Activated CD8-positive, alpha-beta T cell treated with anti-CD3 and anti-CD28 coated beads, Interleukin-2, amount 10 ng/mL, durations not matched to agents 7 days and 5 days (primary cell): ENCODE measurements around the gene PPCS. TPM values are rescaled to one million over a fixed set of nuclear protein-coding genes. Genes with fewer than 3 reads are reported as not detected.

ENCODE experiments used
- ATAC-seq: fragments of 150-1000 bp; cut with Tn5 transposase; one replicate; pipeline ENCODE4 v1.10.0; 2021; ENCODE audit warnings: moderate library complexity
- CTCF ChIA-PET: fragments of 350-600 bp; sonication (Branson Sonifier 250); formaldehyde crosslinking; loops from one replicate; lab custom pipeline; 2021; ENCODE audit warnings: antibody characterized with exemption; lab: Charles Lee
- POLR2A ChIA-PET: fragments of 350-600 bp; sonication (Branson Sonifier 250); formaldehyde crosslinking; loops from one replicate; lab custom pipeline; 2021; ENCODE audit warnings: antibody characterized with exemption; lab: Charles Lee
- DNase-seq: peaks from one replicate; pipeline ENCODE4 v3.0.0-alpha.2; 2020
- H3K27ac Mint-ChIP-seq: one replicate; pipeline ENCODE4 v1.8.0; 2021; ENCODE audit warnings: mild to moderate bottlenecking, mixed read lengths
- H3K27me3 Mint-ChIP-seq: one replicate; pipeline ENCODE4 v1.8.0; 2021; ENCODE audit warnings: low read depth, mixed read lengths
- H3K36me3 Mint-ChIP-seq: one replicate; pipeline ENCODE4 v1.8.0; 2021; ENCODE audit warnings: low read depth, mixed read lengths
- H3K4me1 Mint-ChIP-seq: one replicate; pipeline ENCODE4 v1.8.0; 2021; ENCODE audit warnings: low read depth, mixed read lengths
- H3K4me3 Mint-ChIP-seq: one replicate; pipeline ENCODE4 v1.8.0; 2021; ENCODE audit warnings: mild to moderate bottlenecking, mixed read lengths
- H3K9me3 Mint-ChIP-seq: one replicate; pipeline ENCODE4 v1.8.0; 2022; ENCODE audit warnings: mixed read lengths; ENCODE audit not compliant: insufficient read depth
- total RNA-seq, 2 experiments: library from RNA; stranded (reverse); gene quantifications; one replicate each; pipeline ENCODE4 v1.2.3, GENCODE V29; 2021

The PPCS gene
- total RNA-seq, 2 experiments from 2014 or later: 34.4 to 36.2 TPM

DNA sequence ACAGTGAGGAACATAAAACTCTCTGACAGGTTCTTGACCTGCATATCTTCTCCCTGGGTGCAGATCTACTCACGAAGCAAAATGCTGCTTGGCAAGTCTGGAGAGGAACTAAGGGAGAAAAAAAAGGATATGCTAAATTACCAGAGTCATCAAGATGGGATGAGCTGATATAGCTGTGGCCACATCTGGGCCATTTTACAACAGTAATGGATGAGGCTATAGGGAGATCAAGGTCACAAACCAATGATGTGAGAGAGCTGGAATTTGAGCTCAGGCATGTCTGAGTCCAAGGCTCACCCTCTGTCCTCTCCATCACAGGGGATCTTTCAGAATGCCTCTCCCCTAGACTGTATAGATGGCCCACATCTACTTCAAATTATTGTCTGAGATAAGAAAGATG is 26.7 kb upstream of the PPCS start:
- H3K27me3 Mint-ChIP-seq: no peaks in the 10 kb centered on the region

DNA sequence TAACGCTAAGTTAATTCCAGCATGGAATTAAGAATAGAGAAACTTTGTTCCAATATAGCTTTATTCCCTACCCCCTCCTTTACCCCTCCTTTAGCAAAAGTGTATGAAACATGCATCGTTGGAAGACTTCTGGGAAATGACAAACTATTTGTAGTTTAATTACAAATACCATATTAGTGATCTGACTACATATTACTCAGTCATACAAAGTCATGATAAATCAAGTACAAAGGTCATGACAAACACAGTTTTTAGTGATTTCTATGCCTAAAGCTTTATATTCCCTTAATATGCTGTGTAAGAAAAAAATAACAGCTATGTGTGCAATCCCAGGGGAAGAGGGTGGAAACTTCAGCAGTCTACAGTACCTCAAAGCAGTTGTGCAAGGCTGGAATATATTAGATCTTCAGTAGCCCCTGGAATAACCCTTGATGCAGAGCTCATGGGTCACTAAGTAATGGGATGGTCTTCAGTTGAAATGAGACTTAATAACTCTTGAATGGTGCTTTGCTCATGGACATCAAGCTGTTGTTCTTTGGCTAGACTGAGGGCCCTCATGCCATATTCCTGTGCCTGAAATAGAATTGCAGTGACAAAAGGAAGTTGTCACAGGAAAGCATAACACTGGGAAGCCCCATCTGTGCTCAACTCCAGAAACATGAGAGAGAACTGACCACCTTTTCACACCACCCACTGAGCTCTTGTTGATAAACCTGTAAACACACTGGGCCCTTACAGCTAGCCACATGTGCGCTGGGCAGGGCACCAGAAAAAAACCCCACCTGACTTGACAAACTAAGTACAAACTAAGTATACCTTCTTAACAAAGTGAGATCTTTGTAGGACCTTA is 25.8 kb upstream of the PPCS start:
- CTCF ChIA-PET: interaction anchor here (1.1 to 2.0 kb wide), 2 partner anchors 86 to 257 kb away, joined by 3 to 4 read pairs; no protein-coding TSS in a partner anchor
- no peak for DNase-seq
- Mint-ChIP-seq H3K27me3 (no peaks in the 10 kb centered on the region), H3K4me3 (no peak overlapping the region), H3K9me3 (no peaks in the 10 kb centered on the region), H3K4me1 (no peaks in the 10 kb centered on the region), H3K36me3 (no peaks in the 10 kb centered on the region), H3K27ac (no peak overlapping the region)
- POLR2A ChIA-PET: no interaction called here
- ATAC-seq: no peak

More for the DNA sequence above, 26.7 kb upstream of the PPCS start:
- H3K9me3 Mint-ChIP-seq: no peaks in the 10 kb centered on the region
- ATAC-seq (no peak), DNase-seq (no peak)
- ChIA-PET POLR2A (no interaction called here), CTCF (interaction anchor here (1.6 to 2.0 kb wide), 2 partner anchors 85 to 256 kb away, joined by 3 to 4 read pairs; no protein-coding TSS in a partner anchor)
- H3K36me3 Mint-ChIP-seq: no peaks in the 10 kb centered on the region
- no peak overlapping the region for H3K4me3 Mint-ChIP-seq
- no peaks in the 10 kb centered on the region for H3K4me1 Mint-ChIP-seq
- no peak overlapping the region for H3K27ac Mint-ChIP-seq

DNA sequence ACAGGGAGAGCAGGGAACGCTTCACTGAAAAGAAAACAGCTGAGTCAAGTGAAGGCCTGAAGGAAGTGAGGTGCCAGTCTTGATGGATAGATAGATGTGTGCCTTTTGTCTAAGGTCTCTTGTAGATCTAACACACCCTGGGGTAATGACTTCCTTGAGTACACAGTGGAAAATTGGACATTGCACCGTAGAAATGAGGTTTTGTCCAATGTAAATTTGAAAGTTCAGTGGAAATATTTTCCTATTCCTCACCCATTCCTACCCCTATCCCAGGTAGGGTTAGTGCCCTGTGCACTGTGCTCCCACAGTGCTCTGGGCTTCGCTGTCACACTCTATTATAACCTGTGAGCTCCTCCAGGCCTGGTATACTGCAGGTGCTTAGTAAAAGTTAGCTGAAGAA is 24.8 kb upstream of the PPCS start:
- Mint-ChIP-seq H3K27me3 (no peaks in the 10 kb centered on the region), H3K27ac (no peak overlapping the region), H3K4me3 (no peak overlapping the region), H3K9me3 (no peaks in the 10 kb centered on the region), H3K4me1 (no peaks in the 10 kb centered on the region), H3K36me3 (no peaks in the 10 kb centered on the region)
- POLR2A ChIA-PET: no interaction called here
- ATAC-seq: no peak
- CTCF ChIA-PET: interaction anchor here (1.1 kb wide), 1 partner anchor 258 kb away, joined by 3 read pairs; no protein-coding TSS in a partner anchor
- DNase-seq: no peak

DNA sequence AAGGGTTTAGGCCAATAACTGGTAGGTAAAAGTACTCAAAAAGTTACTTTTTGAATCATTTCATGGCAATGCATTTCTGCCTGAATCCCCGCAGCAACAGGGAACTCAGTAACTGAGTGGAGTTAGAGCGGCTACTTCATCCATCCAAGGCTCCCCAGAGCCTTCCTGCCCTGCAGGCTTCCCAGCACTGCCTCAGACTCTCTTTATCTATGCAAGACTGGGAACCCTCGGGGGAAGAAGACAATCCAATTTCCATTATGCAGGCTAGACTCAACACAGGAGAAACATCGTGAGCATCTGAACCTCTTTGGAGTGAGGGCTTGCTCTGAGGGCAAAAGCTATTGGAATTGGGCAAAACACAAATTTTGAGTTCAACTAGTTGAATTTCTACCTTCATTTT is 23.6 kb upstream of the PPCS start:
- Mint-ChIP-seq H3K4me3 (no peak overlapping the region), H3K9me3 (no peaks in the 10 kb centered on the region), H3K27me3 (no peaks in the 10 kb centered on the region), H3K36me3 (no peaks in the 10 kb centered on the region), H3K27ac (no peak overlapping the region), H3K4me1 (no peaks in the 10 kb centered on the region)
- ChIA-PET CTCF (no interaction called here), POLR2A (no interaction called here)
- DNase-seq: no peak
- ATAC-seq: no peak

- no peaks in the 10 kb centered on the region for H3K36me3 Mint-ChIP-seq
- POLR2A ChIA-PET: no interaction called here
- ATAC-seq: no peak
- DNase-seq: no peak
- CTCF ChIA-PET: no interaction called here
- no peak overlapping the region for H3K27ac Mint-ChIP-seq
- no peaks in the 10 kb centered on the region for H3K4me1 Mint-ChIP-seq
- H3K27me3 Mint-ChIP-seq: no peaks in the 10 kb centered on the region
- no peak overlapping the region for H3K4me3 Mint-ChIP-seq
- H3K9me3 Mint-ChIP-seq: no peaks in the 10 kb centered on the region
These were observed 23.0 kb upstream of the PPCS start for GRCh38 chr1:42433369-42433768.

DNA sequence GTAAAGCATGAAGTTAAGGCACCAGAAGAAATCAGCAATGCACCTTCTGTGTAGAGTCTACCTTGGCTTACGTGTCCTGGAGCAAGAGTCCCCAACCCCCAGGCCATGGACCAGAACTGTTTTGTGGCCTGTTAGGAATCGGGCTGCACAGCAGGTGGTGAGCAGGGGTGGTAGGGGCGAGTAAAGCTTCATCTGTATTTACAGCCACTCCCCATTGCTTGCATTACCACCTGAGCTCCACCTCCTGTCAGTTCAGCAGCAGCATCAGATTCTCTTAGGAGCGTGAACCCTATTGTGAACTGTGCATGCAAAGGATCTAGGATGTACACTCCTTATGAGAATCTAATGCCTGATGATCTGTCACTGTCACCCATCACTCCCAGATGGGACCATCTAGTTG is 22.0 kb upstream of the PPCS start:
- DNase-seq (no peak), ATAC-seq (no peak)
- no peaks in the 10 kb centered on the region for H3K9me3 Mint-ChIP-seq
- no peaks in the 10 kb centered on the region for H3K36me3 Mint-ChIP-seq
- no peak overlapping the region for H3K27ac Mint-ChIP-seq
- ChIA-PET POLR2A (no interaction called here), CTCF (no interaction called here)
- no peaks in the 10 kb centered on the region for H3K4me1 Mint-ChIP-seq
- no peak overlapping the region for H3K4me3 Mint-ChIP-seq
- H3K27me3 Mint-ChIP-seq: no peaks in the 10 kb centered on the region

GRCh38 chr1:42439940-42440339 is 16.4 kb upstream of the PPCS start:
- DNase-seq: no peak
- ChIA-PET CTCF (no interaction called here), POLR2A (no interaction called here)
- H3K27me3 Mint-ChIP-seq: no peaks in the 10 kb centered on the region
- no peaks in the 10 kb centered on the region for H3K36me3 Mint-ChIP-seq
- H3K4me1 Mint-ChIP-seq: no peaks in the 10 kb centered on the region
- H3K27ac Mint-ChIP-seq: no peak overlapping the region
- no peak overlapping the region for H3K4me3 Mint-ChIP-seq
- ATAC-seq: no peak
- H3K9me3 Mint-ChIP-seq: no peaks in the 10 kb centered on the region

- ChIA-PET CTCF (no interaction called here), POLR2A (no interaction called here)
- H3K4me3 Mint-ChIP-seq: no peak overlapping the region
- peaks cover 2% of the 10 kb centered on the region for H3K27me3 Mint-ChIP-seq
- DNase-seq (no peak), ATAC-seq (no peak)
- no peaks in the 10 kb centered on the region for H3K36me3 Mint-ChIP-seq
- no peak overlapping the region for H3K27ac Mint-ChIP-seq
- no peaks in the 10 kb centered on the region for H3K4me1 Mint-ChIP-seq
- no peaks in the 10 kb centered on the region for H3K9me3 Mint-ChIP-seq
These were observed 13.7 kb upstream of the PPCS start for GRCh38 chr1:42442662-42443061.

GRCh38 chr1:42449256-42449655 is 7.1 kb upstream of the PPCS start:
- no peaks in the 10 kb centered on the region for H3K4me1 Mint-ChIP-seq
- no peak overlapping the region for H3K4me3 Mint-ChIP-seq
- no peaks in the 10 kb centered on the region for H3K9me3 Mint-ChIP-seq
- POLR2A ChIA-PET: no interaction called here
- CTCF ChIA-PET: no interaction called here
- H3K27me3 Mint-ChIP-seq: peaks cover 2% of the 10 kb centered on the region
- DNase-seq (no peak), ATAC-seq (no peak)
- H3K27ac Mint-ChIP-seq: no peak overlapping the region
- H3K36me3 Mint-ChIP-seq: no peaks in the 10 kb centered on the region

DNA sequence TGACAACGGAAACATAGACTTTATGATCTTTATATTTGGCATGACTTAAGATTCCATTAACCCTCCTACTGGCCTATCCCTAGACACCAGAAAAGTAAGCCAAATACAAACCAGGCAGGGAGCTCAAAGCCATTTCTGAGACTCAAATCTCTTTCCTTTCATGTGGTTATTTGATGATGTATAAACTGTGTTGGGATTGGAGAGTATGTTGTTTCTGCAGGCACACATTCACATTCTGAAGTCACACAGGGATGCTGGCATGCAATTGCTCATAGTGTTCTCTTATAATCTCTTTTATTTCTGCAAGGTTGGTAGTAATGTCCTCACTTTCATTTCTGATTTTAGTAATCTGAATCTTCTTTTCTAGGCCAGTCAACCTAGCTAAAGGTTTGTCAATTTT is 6.3 kb upstream of the PPCS start:
- Mint-ChIP-seq H3K36me3 (no peaks in the 10 kb centered on the region), H3K27ac (no peak overlapping the region), H3K4me3 (no peak overlapping the region), H3K4me1 (no peaks in the 10 kb centered on the region), H3K27me3 (peaks cover 2% of the 10 kb centered on the region), H3K9me3 (no peaks in the 10 kb centered on the region)
- ChIA-PET CTCF (no interaction called here), POLR2A (no interaction called here)
- DNase-seq (no peak), ATAC-seq (no peak)

DNA sequence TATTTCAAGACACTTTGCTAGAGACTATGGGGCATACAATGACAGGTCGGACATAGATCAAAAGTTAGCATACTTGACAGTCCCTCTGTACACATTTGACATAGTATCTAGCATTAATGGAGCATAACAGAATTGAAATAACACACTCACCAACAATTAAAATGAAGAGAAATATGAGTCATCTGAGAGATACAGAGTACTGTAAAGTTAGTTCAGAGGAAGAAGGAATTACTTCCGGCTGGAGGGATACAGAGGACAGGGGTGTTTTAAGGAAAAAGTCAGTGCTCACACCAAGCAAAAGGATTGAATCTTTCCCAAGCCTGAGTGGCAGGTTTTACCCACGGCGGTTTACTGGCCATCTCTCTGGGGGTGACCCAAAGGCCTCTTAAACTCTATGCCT is 3.0 kb upstream of the PPCS start:
- H3K4me3 Mint-ChIP-seq: no peak overlapping the region
- ATAC-seq: no peak
- CTCF ChIA-PET: no interaction called here

GRCh38 chr1:42454403-42454802 is 1.9 kb upstream of the PPCS start:
- no peaks in the 10 kb centered on the region for H3K9me3 Mint-ChIP-seq
- ChIA-PET CTCF (no interaction called here), POLR2A (no interaction called here)
- DNase-seq (no peak), ATAC-seq (no peak)
- no peak overlapping the region for H3K4me3 Mint-ChIP-seq
- H3K4me1 Mint-ChIP-seq: peaks cover 24% of the 10 kb centered on the region
- no peaks in the 10 kb centered on the region for H3K27me3 Mint-ChIP-seq
- H3K36me3 Mint-ChIP-seq: peaks cover 21% of the 10 kb centered on the region
- no peak overlapping the region for H3K27ac Mint-ChIP-seq

More for the DNA sequence above, 3.0 kb upstream of the PPCS start:
- DNase-seq: no peak
- no peak overlapping the region for H3K27ac Mint-ChIP-seq
- H3K36me3 Mint-ChIP-seq: peaks cover 14% of the 10 kb centered on the region
- peaks cover 20% of the 10 kb centered on the region for H3K4me1 Mint-ChIP-seq
- H3K27me3 Mint-ChIP-seq: no peaks in the 10 kb centered on the region
- POLR2A ChIA-PET: no interaction called here
- H3K9me3 Mint-ChIP-seq: no peaks in the 10 kb centered on the region
